ENCODE results near the gene JAKMIP2. TPM values are rescaled to one million over a fixed set of nuclear protein-coding genes. Genes with fewer than 3 reads are reported as not detected.

The JAKMIP2 gene
- total and polyA plus RNA-seq, 8 donors = 0.73 to 11.7 (median 8.1) TPM

DNA sequence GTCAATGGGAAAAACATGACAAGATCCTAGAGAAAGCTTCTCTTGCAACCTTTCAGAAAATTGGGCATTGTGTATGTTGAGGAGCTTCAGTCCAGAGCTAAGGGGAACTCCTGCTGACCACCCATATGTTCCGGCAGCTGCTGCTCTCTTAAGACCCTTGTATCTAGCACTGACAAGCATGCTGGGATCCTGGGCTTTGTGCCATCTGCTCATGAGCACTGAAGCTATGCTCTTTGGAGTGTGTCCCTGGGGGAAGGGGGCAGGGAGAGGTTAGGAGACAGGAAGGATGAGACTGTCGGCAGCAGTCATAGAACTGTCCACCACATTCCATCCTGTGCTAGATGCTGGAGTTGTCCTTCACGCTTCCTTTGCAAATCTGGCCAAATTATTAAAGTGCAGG, 109.3 kb downstream of the JAKMIP2 start:
- TF ChIP-seq, protein P1, sequence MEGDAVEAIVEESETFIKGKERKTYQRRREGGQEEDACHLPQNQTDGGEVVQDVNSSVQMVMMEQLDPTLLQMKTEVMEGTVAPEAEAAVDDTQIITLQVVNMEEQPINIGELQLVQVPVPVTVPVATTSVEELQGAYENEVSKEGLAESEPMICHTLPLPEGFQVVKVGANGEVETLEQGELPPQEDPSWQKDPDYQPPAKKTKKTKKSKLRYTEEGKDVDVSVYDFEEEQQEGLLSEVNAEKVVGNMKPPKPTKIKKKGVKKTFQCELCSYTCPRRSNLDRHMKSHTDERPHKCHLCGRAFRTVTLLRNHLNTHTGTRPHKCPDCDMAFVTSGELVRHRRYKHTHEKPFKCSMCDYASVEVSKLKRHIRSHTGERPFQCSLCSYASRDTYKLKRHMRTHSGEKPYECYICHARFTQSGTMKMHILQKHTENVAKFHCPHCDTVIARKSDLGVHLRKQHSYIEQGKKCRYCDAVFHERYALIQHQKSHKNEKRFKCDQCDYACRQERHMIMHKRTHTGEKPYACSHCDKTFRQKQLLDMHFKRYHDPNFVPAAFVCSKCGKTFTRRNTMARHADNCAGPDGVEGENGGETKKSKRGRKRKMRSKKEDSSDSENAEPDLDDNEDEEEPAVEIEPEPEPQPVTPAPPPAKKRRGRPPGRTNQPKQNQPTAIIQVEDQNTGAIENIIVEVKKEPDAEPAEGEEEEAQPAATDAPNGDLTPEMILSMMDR (IDR thresholded peaks at IDR 0.05) = no peak
- ATAC-seq (no peak), DNase-seq (peak in 2 of 4 donors; percentile 47 to 67)
- Histone ChIP-seq H3K36me3 (no peaks in the 10 kb centered on the region), H3K4me1 (no peaks in the 10 kb centered on the region), H3K4me3 (no peak overlapping the region), H3K27ac (no peak overlapping the region), H3K27me3 (no peaks in the 10 kb centered on the region), H3K9me3 (no peaks in the 10 kb centered on the region)
- intact Hi-C loops (cut with DNase I) = no loop called here

DNA sequence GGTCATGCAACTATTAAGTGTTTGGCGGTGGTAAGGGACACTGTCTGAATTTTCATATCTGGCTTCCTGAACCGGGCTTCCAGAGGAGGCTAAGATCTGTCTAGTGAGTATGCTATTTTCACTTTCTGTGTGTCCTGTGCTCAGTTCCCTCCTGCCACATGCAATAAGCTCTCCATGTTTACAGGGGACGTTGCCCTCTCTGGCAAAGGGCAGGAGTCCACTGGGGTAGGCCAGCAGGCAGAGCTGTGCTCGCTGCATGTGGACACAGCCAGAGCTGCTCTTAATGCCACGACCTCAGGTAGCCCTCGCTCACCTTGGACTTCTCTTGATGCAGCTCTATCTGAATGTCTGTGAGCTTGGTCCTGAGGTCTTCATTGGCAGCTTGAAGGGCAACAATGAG, 111.2 kb downstream of the JAKMIP2 start:
- no peaks in the 10 kb centered on the region for H3K36me3 ChIP-seq
- intact Hi-C loops (cut with DNase I) = no loop called here
- DNase-seq (no peak), ATAC-seq (no peak)
- no peaks in the 10 kb centered on the region for H3K27me3 ChIP-seq
- no peaks in the 10 kb centered on the region for H3K9me3 ChIP-seq
- no peak overlapping the region for H3K4me3 ChIP-seq
- H3K4me1 ChIP-seq = no peaks in the 10 kb centered on the region
- TF ChIP-seq, protein P1 (IDR thresholded peaks at IDR 0.05) = no peak
- H3K27ac ChIP-seq = no peak overlapping the region

DNA sequence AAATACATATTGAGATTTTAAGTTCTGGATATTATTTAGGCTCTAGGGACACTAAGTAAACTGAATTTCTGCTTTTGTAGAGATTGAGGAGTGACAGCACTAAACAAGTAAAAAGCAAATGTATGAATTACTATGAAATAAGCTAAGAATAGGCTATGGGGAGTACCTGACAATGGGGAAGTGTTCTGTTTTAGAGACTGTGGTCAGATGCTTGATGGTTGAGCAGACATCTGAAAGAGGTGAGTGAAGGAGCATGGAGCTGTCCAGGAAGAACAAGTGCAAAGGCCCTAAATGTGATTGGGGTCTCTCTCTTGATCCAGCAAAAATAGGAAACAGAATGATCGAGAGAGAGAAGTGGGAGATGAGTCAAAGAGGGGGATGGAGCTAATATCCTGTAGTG, 111.7 kb downstream of the JAKMIP2 start:
- no peak for DNase-seq
- H3K36me3 ChIP-seq = no peaks in the 10 kb centered on the region
- H3K4me1 ChIP-seq = no peaks in the 10 kb centered on the region
- ATAC-seq = no peak
- no peak overlapping the region for H3K27ac ChIP-seq
- no peak overlapping the region for H3K4me3 ChIP-seq
- intact Hi-C loops (cut with DNase I) = no loop called here
- TF ChIP-seq, protein P1 (IDR thresholded peaks at IDR 0.05) = no peak
- H3K9me3 ChIP-seq = no peaks in the 10 kb centered on the region
- no peaks in the 10 kb centered on the region for H3K27me3 ChIP-seq

DNA sequence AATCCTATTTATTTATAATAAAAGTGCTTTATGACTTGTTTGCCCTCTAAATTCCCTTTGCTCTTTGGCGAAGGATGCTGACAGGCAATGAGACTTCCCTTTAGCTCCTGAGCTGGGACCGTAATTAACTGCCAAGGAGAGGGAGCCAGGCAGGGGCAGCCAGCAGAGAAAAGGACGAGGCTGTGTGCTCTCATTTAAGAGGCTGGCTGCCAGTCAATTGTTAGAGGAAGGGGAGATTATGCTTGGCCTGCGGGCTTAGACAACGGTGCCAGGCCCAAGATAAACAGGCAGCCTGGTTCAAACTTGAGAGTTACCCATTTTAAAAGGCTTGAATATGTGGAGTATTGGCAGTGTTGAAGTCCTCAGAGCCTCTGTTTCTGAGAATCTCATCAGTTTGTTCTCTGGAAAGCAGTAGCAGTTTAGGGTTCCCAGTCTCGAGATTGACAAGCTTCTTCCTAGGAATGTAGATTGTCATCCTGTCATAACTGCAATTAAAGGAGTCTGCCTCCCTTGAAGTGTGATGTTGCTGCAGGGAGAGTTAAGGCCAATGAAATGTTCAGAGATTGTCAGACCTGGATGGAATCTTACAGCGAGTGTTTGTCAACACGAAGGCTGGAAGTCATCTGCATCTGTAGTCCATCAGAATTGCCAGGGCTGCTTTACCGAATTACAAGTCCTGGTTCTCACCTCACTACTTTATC, 113.2 kb downstream of the JAKMIP2 start:
- DNase-seq = no peak
- Histone ChIP-seq H3K9me3 (no peaks in the 10 kb centered on the region), H3K4me1 (no peaks in the 10 kb centered on the region), H3K27ac (no peak overlapping the region), H3K27me3 (no peaks in the 10 kb centered on the region), H3K36me3 (no peaks in the 10 kb centered on the region), H3K4me3 (no peak overlapping the region)
- TF ChIP-seq, protein P1 (IDR thresholded peaks at IDR 0.05) = no peak
- intact Hi-C loops (cut with DNase I) = no loop called here
- no peak for ATAC-seq

DNA sequence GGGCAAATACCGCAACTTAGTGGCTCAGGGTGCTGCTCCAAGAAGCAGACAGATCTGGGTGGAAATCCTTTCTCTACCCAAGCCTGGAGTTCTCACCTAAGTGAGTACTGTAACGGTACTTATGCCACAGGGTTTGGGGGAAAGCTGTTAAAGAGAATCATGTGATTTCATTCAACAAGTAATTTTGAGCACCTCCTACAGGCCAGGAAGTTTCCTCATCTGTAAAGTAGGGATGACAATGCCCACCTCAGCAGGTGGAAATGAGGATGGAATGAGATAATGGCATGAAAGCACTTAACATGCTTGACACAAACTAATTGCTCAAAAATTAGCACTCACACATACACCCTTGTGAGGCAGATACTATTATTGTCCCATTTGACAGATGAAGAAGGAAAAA, 114.1 kb downstream of the JAKMIP2 start:
- Histone ChIP-seq H3K27ac (no peak overlapping the region), H3K9me3 (no peaks in the 10 kb centered on the region), H3K4me3 (no peak overlapping the region), H3K27me3 (no peaks in the 10 kb centered on the region), H3K36me3 (no peaks in the 10 kb centered on the region), H3K4me1 (no peaks in the 10 kb centered on the region)
- intact Hi-C loops (cut with DNase I) = no loop called here
- DNase-seq = no peak
- no peak for ATAC-seq
- TF ChIP-seq, protein P1 (IDR thresholded peaks at IDR 0.05) = no peak

All from left lung (tissue), 10 donors.